GM12892 (cell line): ENCODE results near the gene PPP1R3E.
A peak's percentile ranks its signal among the peaks of the same experiment; 100 is the strongest.

Experiments used
- POLR2A ChIP-seq: IDR thresholded peaks from 2 replicates; pipeline ENCODE4 v1.6.1; 2011; ENCODE audit warnings: low read depth, low read length, control low read depth
- POLR2AphosphoS5 ChIP-seq: IDR thresholded peaks from 2 replicates; pipeline ENCODE4 v1.6.1; 2011; ENCODE audit warnings: low read depth, low read length, control low read depth

DNA sequence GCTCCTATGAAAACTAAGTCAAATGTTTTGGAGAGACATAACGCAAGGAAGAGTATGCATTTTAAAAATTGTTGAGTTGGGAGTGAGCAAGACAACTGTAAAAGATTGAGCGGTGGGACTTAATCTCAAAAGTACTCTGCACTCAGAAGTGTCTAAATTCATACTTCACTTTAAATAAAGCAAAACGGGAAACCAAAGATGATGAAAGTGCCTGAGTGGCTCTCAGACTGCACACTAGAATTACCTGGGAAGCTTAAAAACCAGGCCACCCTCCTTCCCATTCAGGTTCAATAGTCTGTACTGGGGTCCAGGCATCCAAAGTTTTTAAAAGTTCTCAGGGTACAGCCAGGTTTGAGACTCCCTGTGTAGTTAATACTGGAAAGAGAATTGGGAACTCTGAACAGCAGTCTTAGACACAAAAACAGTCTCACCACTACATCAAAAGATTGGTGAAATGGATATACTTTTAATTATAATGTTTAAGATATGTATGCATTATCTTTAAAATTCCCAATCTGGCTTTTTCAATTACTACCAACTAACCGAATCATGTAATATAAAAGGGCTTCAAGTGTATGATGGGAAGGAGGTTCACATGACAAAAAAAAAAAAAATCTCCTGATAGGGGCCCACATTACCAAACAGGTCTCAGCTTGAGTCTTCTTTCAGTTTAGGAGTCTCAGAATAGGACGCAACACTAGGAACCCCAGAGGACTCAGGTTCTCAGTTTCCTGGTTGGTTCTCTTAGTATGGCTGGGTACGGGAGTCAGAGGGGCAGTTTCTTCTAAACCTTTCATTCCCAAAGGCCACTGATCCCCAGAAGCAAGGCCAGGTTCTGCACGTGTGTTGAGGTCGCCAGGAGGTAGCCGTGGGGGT is 17.8 kb downstream of the PPP1R3E start:
- TF ChIP-seq POLR2AphosphoS5 (no peak), POLR2A (0 out of 2 replicates have a peak, but pooled peaks have one; percentile 10)
